ENCODE measurements around the gene CNTNAP2.

GRCh38 chr7:147859486-147859885 lies 1742.9 kb downstream of the CNTNAP2 start:
- no peak for TF ChIP-seq POLR2AphosphoS5 (IDR thresholded peaks at IDR 0.05; ENCODE audit: low read depth, low read length)
- TF ChIP-seq, protein P1, sequence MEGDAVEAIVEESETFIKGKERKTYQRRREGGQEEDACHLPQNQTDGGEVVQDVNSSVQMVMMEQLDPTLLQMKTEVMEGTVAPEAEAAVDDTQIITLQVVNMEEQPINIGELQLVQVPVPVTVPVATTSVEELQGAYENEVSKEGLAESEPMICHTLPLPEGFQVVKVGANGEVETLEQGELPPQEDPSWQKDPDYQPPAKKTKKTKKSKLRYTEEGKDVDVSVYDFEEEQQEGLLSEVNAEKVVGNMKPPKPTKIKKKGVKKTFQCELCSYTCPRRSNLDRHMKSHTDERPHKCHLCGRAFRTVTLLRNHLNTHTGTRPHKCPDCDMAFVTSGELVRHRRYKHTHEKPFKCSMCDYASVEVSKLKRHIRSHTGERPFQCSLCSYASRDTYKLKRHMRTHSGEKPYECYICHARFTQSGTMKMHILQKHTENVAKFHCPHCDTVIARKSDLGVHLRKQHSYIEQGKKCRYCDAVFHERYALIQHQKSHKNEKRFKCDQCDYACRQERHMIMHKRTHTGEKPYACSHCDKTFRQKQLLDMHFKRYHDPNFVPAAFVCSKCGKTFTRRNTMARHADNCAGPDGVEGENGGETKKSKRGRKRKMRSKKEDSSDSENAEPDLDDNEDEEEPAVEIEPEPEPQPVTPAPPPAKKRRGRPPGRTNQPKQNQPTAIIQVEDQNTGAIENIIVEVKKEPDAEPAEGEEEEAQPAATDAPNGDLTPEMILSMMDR (IDR thresholded peaks at IDR 0.05): no peak
